ENCODE measurements around the gene PHACTR3.

Gene PHACTR3

GRCh38 chr20:59623583-59623982 is 19.2 kb downstream of the PHACTR3 start:
- DNase-seq, result no peak

- DNase-seq, result no peak
Measured at GRCh38 chr20:59624401-59624800, 20.1 kb downstream of the PHACTR3 start.

- DNase-seq, result no peak
Measured at GRCh38 chr20:59625214-59625922, 21.0 kb downstream of the PHACTR3 start.

- DNase-seq, result no peak
Measured at GRCh38 chr20:59627298-59627697, 23.0 kb downstream of the PHACTR3 start.

GRCh38 chr20:59628171-59628570 is 23.8 kb downstream of the PHACTR3 start:
- no peak for DNase-seq

- DNase-seq, result no peak
Measured at GRCh38 chr20:59629141-59630045, 25.1 kb downstream of the PHACTR3 start.

- no peak for DNase-seq
Measured at GRCh38 chr20:59630526-59630925, 26.2 kb downstream of the PHACTR3 start.

GRCh38 chr20:59631751-59632540 is 27.6 kb downstream of the PHACTR3 start:
- DNase-seq, result no peak

GRCh38 chr20:59632541-59633113 is 28.3 kb downstream of the PHACTR3 start:
- DNase-seq, result no peak

- DNase-seq, result no peak
Measured at GRCh38 chr20:59633656-59634251, 29.4 kb downstream of the PHACTR3 start.

- no peak for DNase-seq
Measured at GRCh38 chr20:59634435-59635005, 30.2 kb downstream of the PHACTR3 start.

- no peak for DNase-seq
Measured at GRCh38 chr20:59636766-59637370, 32.5 kb downstream of the PHACTR3 start.

- DNase-seq, result no peak
Measured at GRCh38 chr20:59640267-59640666, 35.9 kb downstream of the PHACTR3 start.

GRCh38 chr20:59643615-59644061 is 39.3 kb downstream of the PHACTR3 start:
- DNase-seq, result no peak

GRCh38 chr20:59644371-59644939 is 40.1 kb downstream of the PHACTR3 start:
- DNase-seq, result no peak

GRCh38 chr20:59645271-59645670 is 40.9 kb downstream of the PHACTR3 start:
- DNase-seq, result no peak

GRCh38 chr20:59645761-59646171 is 41.4 kb downstream of the PHACTR3 start:
- no peak for DNase-seq

GRCh38 chr20:59646487-59646886 is 42.1 kb downstream of the PHACTR3 start:
- no peak for DNase-seq

GRCh38 chr20:59647271-59647670 is 42.9 kb downstream of the PHACTR3 start:
- DNase-seq, result no peak

GRCh38 chr20:59648466-59649070 is 44.2 kb downstream of the PHACTR3 start:
- DNase-seq, result no peak

- DNase-seq, result no peak
Measured at GRCh38 chr20:59650418-59650817, 46.1 kb downstream of the PHACTR3 start.

Data from NCI-H146 (cell line).